Neuron (in vitro differentiated cells): Measurements from ENCODE around the gene OR5AN1.
"Not testable (repeated sequence)": the region's sequence is repeated elsewhere in the genome, so short reads cannot be mapped to it uniquely, and the experiment has no call there.

Experiments used
- H2AFZ ChIP-seq: one replicate; pipeline ENCODE4 v1.6.1; 2013; ENCODE audit warnings: low read depth, mild to moderate bottlenecking, inconsistent platforms, low read length, moderate library complexity
- H3K27me3 ChIP-seq: one replicate; pipeline ENCODE4 v1.6.1; 2013; ENCODE audit warnings: low read length; ENCODE audit not compliant: insufficient read depth
- H3K36me3 ChIP-seq: one replicate; pipeline ENCODE4 v1.6.1; 2013; ENCODE audit warnings: low read length; ENCODE audit not compliant: insufficient read depth
- H3K4me1 ChIP-seq: one replicate; pipeline ENCODE4 v1.6.1; 2013; ENCODE audit warnings: low read length; ENCODE audit not compliant: insufficient read depth
- H3K4me3 ChIP-seq: 2 replicates; pipeline ENCODE4 v1.5.1; 2013; ENCODE audit warnings: mild to moderate bottlenecking, low read length, moderate library complexity
- H3K9me3 ChIP-seq: one replicate; pipeline ENCODE4 v1.6.1; 2013; ENCODE audit warnings: low read length

OR5AN1 gene, protein sequence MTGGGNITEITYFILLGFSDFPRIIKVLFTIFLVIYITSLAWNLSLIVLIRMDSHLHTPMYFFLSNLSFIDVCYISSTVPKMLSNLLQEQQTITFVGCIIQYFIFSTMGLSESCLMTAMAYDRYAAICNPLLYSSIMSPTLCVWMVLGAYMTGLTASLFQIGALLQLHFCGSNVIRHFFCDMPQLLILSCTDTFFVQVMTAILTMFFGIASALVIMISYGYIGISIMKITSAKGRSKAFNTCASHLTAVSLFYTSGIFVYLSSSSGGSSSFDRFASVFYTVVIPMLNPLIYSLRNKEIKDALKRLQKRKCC

DNA sequence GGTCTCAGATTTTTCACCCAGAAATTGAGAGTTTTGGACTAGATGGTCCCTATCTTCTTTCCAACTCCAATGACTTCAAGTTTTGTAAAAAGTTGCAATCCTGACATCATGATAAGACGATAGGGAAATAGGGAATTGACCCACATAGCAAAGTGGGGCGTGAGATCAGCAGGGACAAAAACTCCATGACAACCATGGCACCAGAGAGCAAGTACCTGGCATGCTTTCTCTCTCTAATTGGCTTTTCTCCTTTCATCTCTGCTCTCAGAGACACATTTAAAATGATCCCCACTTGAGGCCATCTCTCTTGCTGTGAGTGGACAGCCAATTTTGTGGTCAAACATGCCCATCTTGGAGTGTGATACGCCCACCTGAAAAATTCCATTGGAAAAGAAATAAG lies at the start of gene OR5AN1:
OR5AN1 (plus strand) TSS at position 301 of the 400 bp plus-strand sequence. CDS start 5,564 bp downstream, outside the sequence.
- no peak within 1 kb of the TSS for H2AFZ ChIP-seq
- H3K27me3 ChIP-seq: no peaks in the 10 kb centered on the region
- no peaks in the 10 kb centered on the region for H3K36me3 ChIP-seq
- no peak within 1 kb of the TSS for H3K4me3 ChIP-seq
- no peaks in the 10 kb centered on the region for H3K9me3 ChIP-seq
- H3K4me1 ChIP-seq: no peaks in the 10 kb centered on the region

DNA sequence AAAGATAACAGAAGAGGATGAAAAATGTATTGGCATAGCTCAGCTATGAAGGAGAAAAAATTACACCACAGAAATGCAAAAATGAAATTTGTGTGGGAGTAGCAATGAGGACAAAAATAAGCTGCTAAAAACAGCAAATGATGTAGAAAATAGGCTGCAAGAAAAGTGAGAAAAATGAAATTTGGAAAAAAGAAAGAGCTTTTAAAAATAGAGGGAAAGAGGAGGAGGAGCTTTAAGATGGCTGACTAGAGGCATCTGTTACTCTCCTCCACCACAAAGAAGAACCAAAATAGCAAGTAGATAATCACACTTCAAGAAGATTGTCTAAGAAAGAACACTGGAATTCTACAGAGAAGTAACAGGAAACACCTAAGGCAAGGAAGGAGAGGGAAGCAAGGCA lies 23.7 kb upstream of the OR5AN1 start:
- H2AFZ ChIP-seq: no peak overlapping the region
- no peaks in the 10 kb centered on the region for H3K36me3 ChIP-seq
- no peaks in the 10 kb centered on the region for H3K9me3 ChIP-seq

DNA sequence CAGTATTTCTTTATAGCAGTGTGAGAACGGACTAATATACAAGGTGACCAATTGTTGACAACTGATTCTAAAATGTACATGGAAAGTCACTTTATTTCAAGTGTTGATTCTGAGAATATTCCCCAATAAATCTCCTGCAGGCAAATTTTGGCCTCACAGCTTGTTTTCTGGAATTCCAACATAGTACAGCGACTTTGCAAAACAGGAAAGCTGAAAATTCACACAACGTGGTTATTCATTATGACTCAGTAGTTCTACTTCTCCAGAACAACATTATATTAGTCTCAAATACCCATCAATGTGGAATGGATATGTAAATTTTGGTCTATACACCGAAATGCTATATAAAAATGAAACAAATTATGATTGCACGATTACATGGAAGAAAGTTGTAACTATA lies 22.5 kb upstream of the OR5AN1 start:
- Histone ChIP-seq H3K27me3 (no peaks in the 10 kb centered on the region), H3K4me3 (no peak overlapping the region), H3K9me3 (no peaks in the 10 kb centered on the region), H3K4me1 (no peaks in the 10 kb centered on the region), H3K36me3 (no peaks in the 10 kb centered on the region), H2AFZ (no peak overlapping the region)

More for the DNA sequence above, 23.7 kb upstream of the OR5AN1 start:
- Histone ChIP-seq H3K4me1 (no peaks in the 10 kb centered on the region), H3K4me3 (no peak overlapping the region), H3K27me3 (no peaks in the 10 kb centered on the region)

DNA sequence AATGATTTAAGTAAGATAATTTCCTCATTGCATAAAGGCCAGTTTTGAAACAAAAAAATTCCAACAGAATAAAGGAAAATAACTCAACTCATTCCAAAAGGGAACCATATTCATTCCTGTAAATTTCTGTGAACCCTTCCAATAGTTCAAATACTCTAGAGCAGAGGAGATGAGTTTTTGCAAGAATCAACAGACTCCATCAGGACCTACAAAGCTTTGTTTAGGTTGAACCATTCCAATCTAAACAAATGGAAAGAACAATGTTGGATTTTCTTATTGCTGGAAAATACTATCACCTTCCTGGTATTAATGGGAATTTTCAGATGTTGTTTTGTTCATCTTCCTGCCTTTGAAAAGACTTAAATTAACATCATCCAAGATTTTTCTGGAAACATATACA lies 21.8 kb upstream of the OR5AN1 start:
- Histone ChIP-seq H3K9me3 (no peaks in the 10 kb centered on the region), H3K4me3 (no peak overlapping the region), H3K36me3 (no peaks in the 10 kb centered on the region), H3K4me1 (no peaks in the 10 kb centered on the region), H2AFZ (no peak overlapping the region), H3K27me3 (no peaks in the 10 kb centered on the region)

DNA sequence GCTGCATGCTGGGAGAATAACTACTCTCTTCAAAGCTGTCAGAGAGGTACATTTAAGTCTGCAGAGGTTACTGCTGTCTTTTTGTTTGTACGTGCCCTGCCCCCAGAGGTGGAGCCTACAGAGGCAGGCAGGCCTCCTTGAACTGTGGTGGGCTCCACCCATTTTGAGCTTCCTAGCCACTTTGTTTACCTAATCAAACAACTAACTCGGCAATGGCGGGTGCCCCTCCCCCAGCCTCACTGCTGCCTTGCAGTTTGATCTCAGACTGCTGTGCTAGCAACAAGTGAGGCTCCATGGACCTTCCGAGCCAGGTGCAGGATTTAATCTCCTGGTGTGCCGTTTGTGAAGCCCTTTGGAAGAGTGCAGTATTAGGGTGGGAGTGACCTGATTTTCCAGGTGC lies 9.0 kb upstream of the OR5AN1 start:
- not testable (repeated sequence) for H3K4me3 ChIP-seq, H2AFZ ChIP-seq, H3K9me3 ChIP-seq, H3K27me3 ChIP-seq, H3K36me3 ChIP-seq, H3K4me1 ChIP-seq

DNA sequence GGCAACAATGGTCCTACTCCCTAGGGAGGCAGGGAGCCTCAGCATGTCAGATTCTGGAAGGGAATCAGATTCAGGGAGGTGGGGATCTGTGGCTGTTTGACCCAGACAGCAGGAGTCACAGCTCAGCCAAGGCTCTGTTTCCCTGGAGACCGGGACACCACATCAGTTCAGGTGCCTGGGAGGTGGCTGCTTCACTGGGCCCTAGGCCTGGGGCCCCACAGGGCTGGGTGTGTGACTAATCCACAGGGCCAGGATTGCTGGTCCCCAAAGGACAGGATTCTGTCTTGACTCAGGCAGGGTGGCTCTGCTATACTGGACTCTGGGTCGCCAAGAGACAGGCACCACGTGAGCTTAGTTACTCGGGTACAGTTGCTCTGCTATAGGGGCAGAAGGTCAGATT lies 3.5 kb upstream of the OR5AN1 start:
- H3K4me3 ChIP-seq: no peak overlapping the region
- H3K36me3 ChIP-seq: no peaks in the 10 kb centered on the region
- no peaks in the 10 kb centered on the region for H3K9me3 ChIP-seq
- H2AFZ ChIP-seq: no peak overlapping the region
- no peaks in the 10 kb centered on the region for H3K4me1 ChIP-seq
- no peaks in the 10 kb centered on the region for H3K27me3 ChIP-seq

DNA sequence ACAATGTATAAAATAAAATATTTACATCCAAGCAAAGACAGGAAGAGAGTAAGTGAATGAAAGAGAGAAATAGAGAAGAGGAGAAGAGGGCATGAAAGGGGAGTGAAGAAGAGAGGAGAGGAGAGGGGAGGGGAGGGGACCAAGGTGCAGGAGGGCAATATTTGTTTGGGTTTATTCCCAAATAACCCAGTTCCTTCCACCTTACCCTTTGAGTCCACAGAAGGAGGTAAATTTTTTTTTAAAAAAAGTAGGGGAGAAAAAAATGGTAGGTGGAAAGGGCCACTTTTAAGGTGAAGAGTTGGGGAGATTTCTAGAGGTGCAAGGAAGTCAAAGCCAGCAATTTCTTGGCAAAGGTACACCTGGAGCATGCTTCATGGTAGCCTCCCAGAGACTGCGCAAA lies 2.1 kb upstream of the OR5AN1 start:
- Histone ChIP-seq H3K9me3 (no peaks in the 10 kb centered on the region), H3K4me1 (no peaks in the 10 kb centered on the region), H3K27me3 (no peaks in the 10 kb centered on the region), H3K4me3 (no peak overlapping the region), H2AFZ (no peak overlapping the region), H3K36me3 (no peaks in the 10 kb centered on the region)

DNA sequence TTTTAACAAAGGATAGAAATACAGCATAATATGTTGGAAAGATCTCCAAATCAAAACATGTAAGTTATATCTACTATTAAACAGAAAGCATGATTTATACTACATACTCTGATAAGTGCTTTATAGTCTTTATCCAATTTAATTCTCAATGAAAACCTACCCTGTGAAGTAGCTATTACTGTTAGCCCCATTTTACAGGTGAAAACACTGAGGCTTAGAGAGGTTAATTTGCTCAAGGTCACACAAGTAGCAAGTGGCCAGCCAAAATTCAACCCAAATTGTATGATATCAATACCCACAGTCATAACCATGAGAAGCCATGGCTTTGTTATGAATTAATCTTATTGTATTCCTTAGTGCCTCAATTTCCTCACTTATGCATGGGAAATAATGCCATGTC lies 675 bp upstream of the OR5AN1 start:
- H3K9me3 ChIP-seq: no peaks in the 10 kb centered on the region
- no peaks in the 10 kb centered on the region for H3K27me3 ChIP-seq
- no peaks in the 10 kb centered on the region for H3K36me3 ChIP-seq
- H3K4me3 ChIP-seq: no peak overlapping the region
- no peaks in the 10 kb centered on the region for H3K4me1 ChIP-seq
- no peak overlapping the region for H2AFZ ChIP-seq

DNA sequence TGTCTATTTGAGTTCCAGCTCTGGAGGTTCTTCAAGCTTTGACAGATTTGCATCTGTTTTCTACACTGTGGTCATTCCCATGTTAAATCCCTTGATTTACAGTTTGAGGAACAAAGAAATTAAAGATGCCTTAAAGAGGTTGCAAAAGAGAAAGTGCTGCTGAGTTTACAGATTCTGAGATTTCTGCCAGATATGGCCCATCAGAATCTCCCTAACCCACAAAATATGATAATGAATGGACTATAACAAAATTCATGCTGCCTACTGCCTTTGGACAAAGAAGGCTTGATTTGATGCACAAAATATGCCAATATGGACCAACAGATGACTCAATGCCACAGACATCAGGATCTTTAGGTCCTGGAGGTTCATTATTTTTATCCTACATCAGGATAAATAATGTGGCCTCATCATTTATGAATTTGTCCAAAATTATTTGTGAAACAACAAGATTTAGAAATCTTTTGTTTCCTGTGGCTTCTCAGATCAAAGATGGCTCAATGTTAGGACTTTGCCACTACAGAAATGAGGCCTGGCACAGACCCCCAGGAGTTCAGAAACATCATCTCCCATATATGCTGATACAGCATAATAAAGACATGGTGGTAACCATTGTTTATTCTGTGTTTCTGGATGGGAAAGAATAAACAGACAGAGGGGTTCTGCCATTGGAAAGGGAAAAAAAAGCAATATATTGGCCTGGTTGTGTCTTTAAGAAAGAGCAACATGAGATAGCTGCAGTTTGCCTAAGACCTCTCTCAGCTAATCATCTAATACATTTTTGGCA lies 6.7 kb downstream of the OR5AN1 start:
- H3K4me1 ChIP-seq: no peaks in the 10 kb centered on the region
- no peak overlapping the region for H2AFZ ChIP-seq
- H3K4me3 ChIP-seq: no peak overlapping the region
- no peaks in the 10 kb centered on the region for H3K9me3 ChIP-seq
- no peaks in the 10 kb centered on the region for H3K36me3 ChIP-seq
- H3K27me3 ChIP-seq: no peaks in the 10 kb centered on the region

DNA sequence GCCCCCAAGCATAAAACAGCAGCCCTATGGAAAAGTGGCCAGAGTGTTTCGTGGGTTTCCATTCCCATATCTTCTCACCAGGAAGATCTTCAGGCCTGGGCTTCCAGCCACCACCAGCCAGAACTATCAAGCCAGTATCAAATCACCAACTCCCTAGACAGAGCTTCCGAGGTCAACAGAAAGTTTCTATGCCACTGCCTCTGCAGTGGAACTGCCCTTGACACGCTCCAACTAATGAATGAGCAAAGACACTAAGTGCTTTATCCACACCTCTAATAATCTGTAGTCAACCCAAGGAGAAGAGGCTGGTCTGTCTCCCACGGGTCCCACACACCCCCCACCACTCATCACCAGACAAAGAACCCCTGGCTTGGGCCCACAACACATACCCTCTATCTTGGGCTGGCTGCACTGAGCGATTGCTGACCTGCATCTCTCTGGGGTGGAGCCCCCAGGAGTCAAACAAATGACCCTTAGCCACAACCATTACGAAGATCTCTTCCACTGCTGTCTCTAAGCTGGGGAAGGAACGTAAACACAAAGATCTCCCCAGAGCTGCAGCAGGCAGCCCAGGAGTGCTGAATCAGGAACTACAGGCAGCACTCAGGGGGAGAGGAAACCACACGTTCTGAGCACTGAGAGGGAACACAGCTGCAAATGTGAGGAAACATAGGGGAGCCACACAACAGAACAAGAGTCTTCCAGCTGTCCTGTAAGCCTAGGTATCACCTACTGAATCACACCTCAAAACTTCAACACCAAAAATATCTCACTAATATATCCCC lies 9.7 kb downstream of the OR5AN1 start:
- no peak overlapping the region for H3K4me3 ChIP-seq
- H3K4me1 ChIP-seq: no peaks in the 10 kb centered on the region
- no peak overlapping the region for H2AFZ ChIP-seq

DNA sequence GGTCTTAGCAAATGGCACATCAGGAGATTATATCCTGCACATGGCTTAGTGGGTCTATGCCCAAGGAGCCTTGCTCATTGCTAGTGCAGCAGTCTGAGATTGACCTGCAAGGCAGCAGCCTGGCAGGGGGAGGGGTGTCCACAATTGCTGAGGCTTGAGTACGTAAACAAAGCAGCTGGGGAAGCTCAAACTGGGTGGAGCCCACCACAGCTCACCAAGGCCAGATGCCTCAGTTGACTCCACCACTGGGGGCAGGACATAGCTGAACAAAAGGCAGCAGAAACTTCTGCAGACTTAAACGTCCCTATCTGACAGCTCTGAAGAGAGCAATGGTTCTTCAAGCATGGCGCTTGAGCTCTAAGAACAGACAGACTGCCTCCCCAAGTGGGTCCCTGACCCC lies 13.6 kb downstream of the OR5AN1 start:
- H2AFZ ChIP-seq, H3K9me3 ChIP-seq, H3K4me1 ChIP-seq, H3K4me3 ChIP-seq, H3K27me3 ChIP-seq, H3K36me3 ChIP-seq: not testable (repeated sequence)

More for the DNA sequence above, 9.7 kb downstream of the OR5AN1 start:
- no peaks in the 10 kb centered on the region for H3K36me3 ChIP-seq
- no peaks in the 10 kb centered on the region for H3K27me3 ChIP-seq
- no peaks in the 10 kb centered on the region for H3K9me3 ChIP-seq

DNA sequence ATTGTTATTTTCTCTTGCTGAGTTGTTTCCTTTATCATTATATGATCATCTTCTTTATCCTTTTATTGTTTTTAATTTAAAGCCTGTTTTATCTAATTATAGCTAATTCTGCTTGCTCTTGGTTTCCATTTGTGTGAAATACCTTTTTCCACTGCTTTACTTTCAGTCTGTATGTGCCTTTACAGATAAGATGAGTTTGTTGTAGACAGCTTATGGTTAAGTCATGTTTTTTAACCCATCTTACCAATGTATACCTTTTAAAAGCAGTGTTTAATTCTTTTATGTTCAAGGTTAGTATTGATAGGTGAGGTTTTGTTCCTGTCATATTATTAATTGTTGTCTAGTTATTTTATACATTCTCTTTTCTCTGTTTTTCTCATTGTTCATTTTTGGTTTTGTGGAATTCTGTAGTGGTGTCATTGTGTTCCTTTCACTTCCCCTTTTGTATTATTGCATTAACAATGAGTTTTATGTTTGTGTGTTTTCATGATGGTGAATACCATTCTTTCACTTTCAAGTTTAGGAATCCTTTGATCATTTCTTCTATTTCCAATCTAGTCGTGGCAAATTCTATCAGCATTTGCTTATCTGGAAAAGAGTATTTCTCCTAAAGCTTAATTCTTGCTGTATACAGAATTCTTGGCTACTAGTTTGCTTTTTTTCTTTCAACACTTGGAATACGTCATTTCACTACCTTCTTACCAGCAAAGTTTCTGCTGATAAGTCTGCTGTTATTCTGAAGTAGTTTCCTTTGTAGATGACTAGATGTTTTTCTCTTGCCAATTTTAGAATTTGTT lies 21.8 kb downstream of the OR5AN1 start:
- no peaks in the 10 kb centered on the region for H3K4me1 ChIP-seq
- H3K36me3 ChIP-seq: no peaks in the 10 kb centered on the region
- no peaks in the 10 kb centered on the region for H3K9me3 ChIP-seq
- no peak overlapping the region for H3K4me3 ChIP-seq
- H3K27me3 ChIP-seq: no peaks in the 10 kb centered on the region
- H2AFZ ChIP-seq: no peak overlapping the region
